NCI-H82 treated with DMSO at 0.1 percent for 48 hours (cell line): Measurements from ENCODE around the gene OR5AK2.
"Not testable (repeated sequence)": the region's sequence is repeated elsewhere in the genome, so short reads cannot be mapped to it uniquely, and the experiment has no call there.

ENCODE experiments used
- DNase-seq: peaks from one replicate; lab custom pipeline; 2025; ENCODE audit not compliant: unreplicated experiment; lab: John Stamatoyannopoulos, UW

Gene OR5AK2

GRCh38 chr11:56988614-56989013, at the start of gene OR5AK2:
Gene OR5AK2, plus strand, starts transcription at chr11:56988914. Its CDS starts 0 bp downstream, at chr11:56988914.
- no peak for DNase-seq

- DNase-seq, result not testable (repeated sequence)
Measured at GRCh38 chr11:56945526-56945925, 43.2 kb upstream of the OR5AK2 start.

- DNase-seq, result no peak
Measured at GRCh38 chr11:56948991-56949515, 39.7 kb upstream of the OR5AK2 start.

- DNase-seq, result no peak
Measured at GRCh38 chr11:56950510-56950909, 38.2 kb upstream of the OR5AK2 start.

- not testable (repeated sequence) for DNase-seq
Measured at GRCh38 chr11:56953907-56954306, 34.8 kb upstream of the OR5AK2 start.

- DNase-seq, result no peak
Measured at GRCh38 chr11:56961609-56962008, 27.1 kb upstream of the OR5AK2 start.

- no peak for DNase-seq
Measured at GRCh38 chr11:56967726-56968125, 21.0 kb upstream of the OR5AK2 start.

- DNase-seq, result no peak
Measured at GRCh38 chr11:56968524-56968923, 20.2 kb upstream of the OR5AK2 start.

GRCh38 chr11:56977314-56977713, 11.4 kb upstream of the OR5AK2 start:
- no peak for DNase-seq

GRCh38 chr11:56990702-56991101, 2.0 kb downstream of the OR5AK2 start:
- no peak for DNase-seq

- no peak for DNase-seq
Measured at GRCh38 chr11:56994532-56994931, 5.8 kb downstream of the OR5AK2 start.

- no peak for DNase-seq
Measured at GRCh38 chr11:57001674-57002401, 13.1 kb downstream of the OR5AK2 start.

- no peak for DNase-seq
Measured at GRCh38 chr11:57008373-57008772, 19.7 kb downstream of the OR5AK2 start.

GRCh38 chr11:57015679-57016078, 27.0 kb downstream of the OR5AK2 start:
- no peak for DNase-seq

- no peak for DNase-seq
Measured at GRCh38 chr11:57031556-57031955, 42.8 kb downstream of the OR5AK2 start.
